Activated CD4-positive, alpha-beta T cell treated with anti-CD3 and anti-CD28 coated beads, Interleukin-2, amount 10 ng/mL, durations not matched to agents 7 days and 5 days (primary cell): Measurements from ENCODE around the gene ANKLE1. TPM values are rescaled to one million over a fixed set of nuclear protein-coding genes. Genes with fewer than 3 reads are reported as not detected.

Source experiments
- CTCF ChIA-PET: fragments of 350-600 bp; sonication (Branson Sonifier 250); formaldehyde crosslinking; loops from one replicate; lab custom pipeline; 2021; ENCODE audit warnings: antibody characterized with exemption; lab: Charles Lee
- POLR2A ChIA-PET: fragments of 350-600 bp; sonication (Branson Sonifier 250); formaldehyde crosslinking; loops from one replicate; lab custom pipeline; 2021; ENCODE audit warnings: antibody characterized with exemption; lab: Charles Lee
- DNase-seq: peaks from one replicate; pipeline ENCODE4 v3.0.0-alpha.2; 2020
- H3K27ac Mint-ChIP-seq: one replicate; pipeline ENCODE4 v1.8.0; 2021; ENCODE audit warnings: mild to moderate bottlenecking, moderate library complexity, mixed read lengths
- H3K27me3 Mint-ChIP-seq: one replicate; pipeline ENCODE4 v1.8.0; 2021; ENCODE audit warnings: mixed read lengths
- H3K36me3 Mint-ChIP-seq: one replicate; pipeline ENCODE4 v1.8.0; 2021; ENCODE audit warnings: low read depth, mixed read lengths
- H3K4me1 Mint-ChIP-seq: one replicate; pipeline ENCODE4 v1.8.0; 2021; ENCODE audit warnings: mixed read lengths
- H3K4me3 Mint-ChIP-seq: one replicate; pipeline ENCODE4 v1.8.0; 2021; ENCODE audit warnings: mild to moderate bottlenecking, moderate library complexity, mixed read lengths
- H3K9me3 Mint-ChIP-seq: one replicate; pipeline ENCODE4 v1.8.0; 2021; ENCODE audit warnings: mixed read lengths
- total RNA-seq, 2 experiments: library from RNA; stranded (reverse); gene quantifications; one replicate each; pipeline ENCODE4 v1.2.3, GENCODE V29; 2021

ANKLE1 gene
- total RNA-seq, 2 experiments from 2014 or later, result 1.7 to 1.9 TPM

DNA sequence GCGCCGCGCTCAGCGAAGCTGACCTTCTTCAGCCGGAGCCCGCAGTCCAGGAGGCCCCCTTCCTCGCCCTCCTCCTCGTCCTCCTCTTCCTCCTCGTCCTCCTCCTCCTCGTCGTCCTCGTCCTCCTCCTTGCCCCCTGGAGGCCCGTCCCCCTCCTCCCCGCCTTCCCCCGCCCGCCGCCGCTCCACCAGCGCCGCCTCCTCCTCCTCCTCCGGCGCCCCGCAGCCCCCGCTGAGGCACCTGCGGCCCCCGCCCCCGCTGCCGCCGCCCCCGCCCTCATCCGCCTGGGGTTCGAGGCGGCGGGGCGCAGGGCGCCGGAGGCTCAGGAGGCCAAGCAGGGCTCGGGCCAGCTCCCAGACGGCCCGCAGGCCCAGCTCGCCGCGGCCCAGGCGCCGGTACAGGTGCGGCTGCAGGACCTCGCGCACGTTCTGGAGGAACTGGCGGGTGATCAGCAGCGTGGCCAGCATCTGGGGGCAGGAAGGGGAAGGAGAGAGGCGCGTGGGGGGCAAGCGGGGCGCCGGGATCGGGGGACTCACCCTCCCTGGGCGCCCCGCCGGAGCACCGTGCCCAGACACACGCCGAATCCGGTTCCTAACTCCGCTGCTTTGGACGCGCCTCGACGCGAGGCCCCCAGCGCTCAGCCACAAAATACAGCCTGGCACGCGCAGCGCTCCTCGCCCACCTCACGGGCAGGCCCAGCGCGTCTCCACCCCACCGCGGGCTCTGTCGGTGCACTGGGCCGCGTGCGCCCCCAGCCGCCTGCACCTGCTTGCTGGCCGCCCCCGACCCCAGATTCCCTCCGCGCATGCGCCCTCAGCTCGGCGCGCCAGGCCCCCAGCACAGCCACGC, 47.0 kb downstream of the ANKLE1 start:
- DNase-seq, result no peak
- H3K27me3 Mint-ChIP-seq, result peaks cover 13% of the 10 kb centered on the region
- H3K4me3 Mint-ChIP-seq, result peak overlapping the region; percentile 45
- ChIA-PET CTCF (interaction anchor here (1.0 to 2.7 kb wide), 2 partner anchors 11 to 23 kb away, joined by 3 to 7 read pairs; partner anchors contain the start of gene MRPL34), POLR2A (no interaction called here)
- H3K4me1 Mint-ChIP-seq, result peaks cover 23% of the 10 kb centered on the region
- no peaks in the 10 kb centered on the region for H3K9me3 Mint-ChIP-seq
- H3K27ac Mint-ChIP-seq, result no peak overlapping the region
- peaks cover 13% of the 10 kb centered on the region for H3K36me3 Mint-ChIP-seq

DNA sequence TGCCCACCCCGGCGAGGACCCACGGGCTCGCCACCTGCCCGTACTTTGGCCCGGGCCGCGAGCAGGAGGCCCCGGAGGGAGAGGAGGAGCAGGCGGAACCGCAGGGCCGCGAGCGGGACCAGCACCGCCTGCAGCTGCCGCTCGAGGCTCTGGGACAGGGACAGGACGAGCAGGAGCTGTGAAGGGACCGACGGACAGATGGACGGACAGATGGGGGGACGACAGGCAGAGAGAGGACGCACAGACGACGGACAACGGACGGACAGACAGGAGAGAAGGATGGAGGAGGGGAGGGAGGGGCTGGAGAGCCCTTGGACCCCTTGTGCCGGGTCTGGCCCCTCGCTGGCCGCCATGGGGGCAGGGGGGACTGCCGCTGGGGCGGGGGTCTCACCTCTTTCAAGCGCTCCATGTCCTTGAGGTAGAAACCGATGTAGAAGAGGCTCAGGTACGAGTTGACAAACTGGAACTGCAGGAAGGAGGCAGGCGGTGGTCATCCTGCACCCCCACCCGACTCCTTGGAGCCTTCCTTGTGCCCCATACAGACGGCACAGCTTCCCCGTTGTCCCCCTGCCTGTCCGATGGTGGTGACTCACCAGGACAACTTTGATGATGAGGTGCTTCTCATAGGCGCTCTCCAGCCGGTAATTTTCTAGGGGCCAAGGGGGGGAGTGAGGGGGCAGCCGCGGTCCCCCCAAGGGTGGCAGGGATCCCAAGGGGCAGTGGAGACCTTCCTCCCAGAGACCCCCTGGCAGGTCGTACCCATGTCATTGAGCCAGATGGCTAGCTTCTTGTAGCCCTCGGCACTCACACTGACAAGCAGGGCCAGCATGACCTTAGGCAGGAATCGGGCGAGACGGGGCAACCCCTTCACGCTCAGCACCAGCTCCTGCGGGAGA, 47.9 kb downstream of the ANKLE1 start:
- Mint-ChIP-seq H3K27me3 (peaks cover 13% of the 10 kb centered on the region), H3K9me3 (no peaks in the 10 kb centered on the region), H3K4me1 (peaks cover 26% of the 10 kb centered on the region), H3K27ac (no peak overlapping the region), H3K4me3 (peak overlapping the region; percentile 30), H3K36me3 (peaks cover 16% of the 10 kb centered on the region)
- CTCF ChIA-PET, result interaction anchor here (0.6 to 1.9 kb wide), 6 partner anchors 10 to 190 kb away, joined by 3 to 4 read pairs (median 3); partner anchors contain the start of genes DDA1 and MRPL34
- DNase-seq, result no peak
- POLR2A ChIA-PET, result no interaction called here

GRCh38 chr19:17330262-17331044, 48.8 kb downstream of the ANKLE1 start:
- H3K9me3 Mint-ChIP-seq, result no peaks in the 10 kb centered on the region
- no peak overlapping the region for H3K4me3 Mint-ChIP-seq
- peaks cover 33% of the 10 kb centered on the region for H3K4me1 Mint-ChIP-seq
- H3K27ac Mint-ChIP-seq, result no peak overlapping the region
- H3K27me3 Mint-ChIP-seq, result peaks cover 13% of the 10 kb centered on the region
- CTCF ChIA-PET, result interaction anchor here (0.5 to 1.9 kb wide), 7 partner anchors 10 to 189 kb away, joined by 3 to 4 read pairs (median 3); partner anchors contain the start of gene DDA1
- POLR2A ChIA-PET, result no interaction called here
- peaks cover 16% of the 10 kb centered on the region for H3K36me3 Mint-ChIP-seq
- DNase-seq, result no peak

DNA sequence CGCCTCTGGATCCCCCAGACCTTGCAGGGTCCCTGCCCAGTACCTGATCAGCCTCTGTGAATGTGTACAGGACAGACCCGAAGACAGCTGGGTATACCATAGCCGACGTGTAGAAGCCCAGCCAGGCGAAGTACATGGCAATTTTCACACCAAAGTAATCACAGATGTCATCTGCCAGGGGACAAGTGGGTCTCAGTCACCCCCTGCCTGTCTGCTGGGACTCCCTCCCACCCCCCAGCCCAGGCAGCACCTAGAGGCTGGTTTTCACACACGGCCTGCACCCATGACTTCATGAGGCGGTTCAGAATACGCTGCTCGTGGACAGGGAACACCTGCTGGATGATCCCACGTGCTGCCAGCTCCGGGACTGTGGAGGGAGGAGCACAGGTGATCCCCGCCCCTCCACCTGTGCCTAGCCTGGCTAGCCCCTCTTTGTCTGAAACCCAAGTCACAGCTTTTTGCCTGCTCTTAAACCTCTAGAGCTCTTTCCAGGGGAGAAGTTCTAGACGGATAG, 49.4 kb downstream of the ANKLE1 start:
- Mint-ChIP-seq H3K4me1 (peaks cover 37% of the 10 kb centered on the region), H3K4me3 (no peak overlapping the region), H3K27me3 (peaks cover 13% of the 10 kb centered on the region), H3K27ac (no peak overlapping the region), H3K36me3 (peaks cover 16% of the 10 kb centered on the region), H3K9me3 (no peaks in the 10 kb centered on the region)
- ChIA-PET CTCF (interaction anchor here (0.9 to 1.9 kb wide), 4 partner anchors 9 to 22 kb away, joined by 3 to 4 read pairs (median 4); partner anchors contain the start of gene DDA1), POLR2A (no interaction called here)
- no peak for DNase-seq

DNA sequence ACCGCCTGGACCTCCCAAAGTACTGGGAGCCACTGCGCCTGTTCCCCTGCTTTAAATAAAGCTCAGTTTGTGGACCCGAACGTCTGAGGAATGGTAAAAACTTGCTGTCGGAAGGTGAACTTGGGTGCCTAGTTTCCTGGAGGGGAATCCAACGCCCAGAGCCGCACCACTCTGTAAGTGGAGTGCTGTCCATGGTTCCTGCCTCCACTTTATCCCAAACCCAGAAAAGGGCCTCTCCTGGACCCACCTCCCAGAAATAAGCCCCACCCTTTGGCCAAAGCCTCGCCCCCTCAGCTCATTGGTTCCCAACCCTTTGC, 50.6 kb downstream of the ANKLE1 start:
- H3K27ac Mint-ChIP-seq, result no peak overlapping the region
- H3K36me3 Mint-ChIP-seq, result peaks cover 16% of the 10 kb centered on the region
- H3K9me3 Mint-ChIP-seq, result no peaks in the 10 kb centered on the region
- POLR2A ChIA-PET, result no interaction called here
- H3K4me1 Mint-ChIP-seq, result peaks cover 42% of the 10 kb centered on the region
- DNase-seq, result no peak
- CTCF ChIA-PET, result interaction anchor here (0.6 to 2.2 kb wide), 9 partner anchors 8 to 416 kb away, joined by 3 to 7 read pairs (median 3); partner anchors contain the start of gene MRPL34
- H3K27me3 Mint-ChIP-seq, result peaks cover 13% of the 10 kb centered on the region
- H3K4me3 Mint-ChIP-seq, result no peak overlapping the region

GRCh38 chr19:17332677-17333581, 51.2 kb downstream of the ANKLE1 start:
- DNase-seq, result peak; percentile 55
- H3K4me3 Mint-ChIP-seq, result peak overlapping the region; percentile 54
- no peak overlapping the region for H3K27ac Mint-ChIP-seq
- no peaks in the 10 kb centered on the region for H3K9me3 Mint-ChIP-seq
- POLR2A ChIA-PET, result no interaction called here
- H3K4me1 Mint-ChIP-seq, result peaks cover 43% of the 10 kb centered on the region
- peaks cover 16% of the 10 kb centered on the region for H3K36me3 Mint-ChIP-seq
- peaks cover 13% of the 10 kb centered on the region for H3K27me3 Mint-ChIP-seq
- CTCF ChIA-PET, result interaction anchor here (0.5 to 2.2 kb wide), 14 partner anchors 9 to 73 kb away, joined by 3 to 7 read pairs (median 4); partner anchors contain the start of genes DDA1 and MRPL34

GRCh38 chr19:17333611-17334413, 52.1 kb downstream of the ANKLE1 start:
- peaks cover 16% of the 10 kb centered on the region for H3K36me3 Mint-ChIP-seq
- no peaks in the 10 kb centered on the region for H3K9me3 Mint-ChIP-seq
- peak overlapping the region; percentile 86 for H3K4me3 Mint-ChIP-seq
- peak overlapping the region; percentile 95 for H3K27ac Mint-ChIP-seq
- peaks cover 13% of the 10 kb centered on the region for H3K27me3 Mint-ChIP-seq
- peak; percentile 84 for DNase-seq
- CTCF ChIA-PET, result interaction anchor here (0.5 to 2.2 kb wide), 10 partner anchors 10 to 86 kb away, joined by 3 to 7 read pairs (median 4); partner anchors contain the start of genes DDA1, MRPL34 and MVB12A
- H3K4me1 Mint-ChIP-seq, result peaks cover 52% of the 10 kb centered on the region
- POLR2A ChIA-PET, result no interaction called here

- Mint-ChIP-seq H3K9me3 (no peaks in the 10 kb centered on the region), H3K4me3 (peak within 1 kb of the TSS; percentile 86), H3K27ac (peak within 1 kb of the TSS; percentile 95), H3K36me3 (peaks cover 18% of the 10 kb centered on the region), H3K4me1 (peaks cover 55% of the 10 kb centered on the region), H3K27me3 (peaks cover 11% of the 10 kb centered on the region)
- DNase-seq, result peak; percentile 97
- ChIA-PET CTCF (interaction anchor here (0.6 to 0.8 kb wide), 3 partner anchors 26 to 1406 kb away, joined by 3 to 4 read pairs (median 4); partner anchors contain the start of genes DDA1 and MVB12A), POLR2A (no interaction called here)
These were observed 53.0 kb downstream of the ANKLE1 start, which contains the start of gene ANO8 for GRCh38 chr19:17334414-17335409. Gene ANO8, minus strand, starts transcription at chr19:17334855. Its CDS starts 185 bp downstream, at chr19:17334670.

- H3K4me1 Mint-ChIP-seq, result peaks cover 51% of the 10 kb centered on the region
- POLR2A ChIA-PET, result no interaction called here
- CTCF ChIA-PET, result interaction anchor here (0.6 kb wide), 2 partner anchors 285 to 1405 kb away, joined by 3 to 4 read pairs; no protein-coding TSS in a partner anchor
- peaks cover 16% of the 10 kb centered on the region for H3K36me3 Mint-ChIP-seq
- H3K27ac Mint-ChIP-seq, result no peak overlapping the region
- DNase-seq, result no peak
- H3K4me3 Mint-ChIP-seq, result peak overlapping the region; percentile 49
- no peaks in the 10 kb centered on the region for H3K9me3 Mint-ChIP-seq
- H3K27me3 Mint-ChIP-seq, result peaks cover 2% of the 10 kb centered on the region
These were observed 53.9 kb downstream of the ANKLE1 start for GRCh38 chr19:17335575-17335974.
